ENCODE results near the gene SLC35E1. TPM values are rescaled to one million over a fixed set of nuclear protein-coding genes. Genes with fewer than 3 reads are reported as not detected.

Gene SLC35E1
- total RNA-seq, 1 donor from 2014 or later, result 26.9 TPM

GRCh38 chr19:16615808-16616207 is 43.6 kb upstream of the SLC35E1 start:
- no peak overlapping the region for H3K4me3 ChIP-seq (ENCODE audit: low read depth, low read length)
- TF ChIP-seq CTCF (conservative IDR thresholded peaks at IDR 0.05; ENCODE audit: low read depth, low read length), result no peak
- DNase-seq (ENCODE audit: low read depth), result no peak

GRCh38 chr19:16614941-16615340 is 42.7 kb upstream of the SLC35E1 start:
- TF ChIP-seq CTCF (conservative IDR thresholded peaks at IDR 0.05; ENCODE audit: low read depth, low read length), result no peak
- H3K4me3 ChIP-seq (ENCODE audit: low read depth, low read length), result no peak overlapping the region
- DNase-seq (ENCODE audit: low read depth), result no peak

- DNase-seq (ENCODE audit: low read depth), result no peak
- H3K4me3 ChIP-seq (ENCODE audit: low read depth, low read length), result no peak overlapping the region
- TF ChIP-seq CTCF (conservative IDR thresholded peaks at IDR 0.05; ENCODE audit: low read depth, low read length), result no peak
These were observed 41.6 kb upstream of the SLC35E1 start for GRCh38 chr19:16613841-16614240.

- no peak for TF ChIP-seq CTCF (conservative IDR thresholded peaks at IDR 0.05; ENCODE audit: low read depth, low read length)
- no peak for DNase-seq (ENCODE audit: low read depth)
- H3K4me3 ChIP-seq (ENCODE audit: low read depth, low read length), result no peak overlapping the region
These were observed 40.4 kb upstream of the SLC35E1 start for GRCh38 chr19:16612636-16613035.

GRCh38 chr19:16611121-16611520 is 38.9 kb upstream of the SLC35E1 start:
- TF ChIP-seq CTCF (conservative IDR thresholded peaks at IDR 0.05; ENCODE audit: low read depth, low read length), result no peak
- DNase-seq (ENCODE audit: low read depth), result no peak
- no peak overlapping the region for H3K4me3 ChIP-seq (ENCODE audit: low read depth, low read length)

GRCh38 chr19:16609511-16610200 is 37.4 kb upstream of the SLC35E1 start:
- no peak for DNase-seq (ENCODE audit: low read depth)
- no peak overlapping the region for H3K4me3 ChIP-seq (ENCODE audit: low read depth, low read length)
- TF ChIP-seq CTCF (conservative IDR thresholded peaks at IDR 0.05; ENCODE audit: low read depth, low read length), result no peak

- H3K4me3 ChIP-seq (ENCODE audit: low read depth, low read length), result no peak overlapping the region
- no peak for TF ChIP-seq CTCF (conservative IDR thresholded peaks at IDR 0.05; ENCODE audit: low read depth, low read length)
- DNase-seq (ENCODE audit: low read depth), result no peak
These were observed 36.1 kb upstream of the SLC35E1 start for GRCh38 chr19:16608290-16608739.
